GM12878 (cell line): ENCODE results near the gene CAPZB. TPM values are rescaled to one million over a fixed set of nuclear protein-coding genes. Genes with fewer than 3 reads are reported as not detected.

Experiments
- ATAC-seq: fragments of 200-7000 bp; cut with Tn5 transposase; 3 replicates; pipeline ENCODE4 v1.9.1; 2020; ENCODE audit warnings: mild to moderate bottlenecking, moderate library complexity
- BruUV-seq: library from RNA; stranded (reverse); fragments of 400-500 nt; replicated peaks from 2 replicates; lab custom pipeline; 2021; lab: Mats Ljungman, UMichigan
- CTCF ChIA-PET: fragments of 300-600 bp; sonication (Branson Sonifier 250); formaldehyde crosslinking; extraction: SDS; loops from one replicate; lab custom pipeline; 2021; ENCODE audit warnings: inconsistent platforms; lab: Yijun Ruan, JAX
- POLR2A ChIA-PET: fragments of 350-600 bp; formaldehyde crosslinking; extraction: SDS; loops from one replicate; lab custom pipeline; 2021; ENCODE audit warnings: inconsistent platforms; lab: Charles Lee
- RAD21 ChIA-PET: fragments of 300-600 bp; sonication (Branson Sonifier 250); formaldehyde crosslinking; loops from one replicate; lab custom pipeline; 2023; ENCODE audit warnings: antibody characterized with exemption; ENCODE audit not compliant: unreplicated experiment; lab: Charles Lee
- SMC1A ChIA-PET: fragments of 300-600 bp; sonication (Branson Sonifier 250); formaldehyde crosslinking; loops from one replicate; lab custom pipeline; 2023; ENCODE audit not compliant: unreplicated experiment, uncharacterized antibody; lab: Charles Lee
- DNase-seq: peaks from one replicate; pipeline ENCODE4 v3.0.0-alpha.2; 2011; ENCODE audit warnings: low read depth, low spot score
- FAIRE-seq: peaks from 3 replicates; lab custom pipeline; 2011; peaks lifted over from hg19 to GRCh38; lab: Jason Lieb, UNC
- H2AFZ ChIP-seq: 2 replicates; pipeline ENCODE4 v1.6.0; 2011; ENCODE audit warnings: low read depth, low read length, control low read depth; ENCODE audit not compliant: control insufficient read depth
- H3K27ac ChIP-seq: 2 replicates; pipeline ENCODE4 v1.5.1; 2011; ENCODE audit warnings: control low read depth; ENCODE audit not compliant: control insufficient read depth, insufficient read depth
- H3K27me3 ChIP-seq, 2 experiments: replicated peaks in 1 of 2; 2 replicates each; pipeline versions ENCODE4 v1.6.0 to v1.6.1; 2011; ENCODE audit warnings: low read length in 1 of 2; ENCODE audit not compliant: control insufficient read depth in 2 of 2, insufficient read depth in 2 of 2
- H3K36me3 ChIP-seq, 2 experiments: 2 replicates each; pipeline ENCODE4 v1.5.1; 2011; ENCODE audit warnings: low read length in 1 of 2; ENCODE audit not compliant: control insufficient read depth in 2 of 2, insufficient read depth in 2 of 2
- H3K4me1 ChIP-seq: 2 replicates; pipeline ENCODE4 v1.6.1; 2011; ENCODE audit warnings: mild to moderate bottlenecking, low read length, moderate library complexity, mixed read lengths; ENCODE audit not compliant: control insufficient read depth, insufficient read depth
- H3K4me2 ChIP-seq: 2 replicates; pipeline ENCODE4 v1.6.0; 2011; ENCODE audit warnings: control low read depth; ENCODE audit not compliant: control insufficient read depth, insufficient read depth
- H3K4me3 ChIP-seq: fragments of 200-600 bp; sonication (generic); 2 replicates; pipeline ENCODE4 v1.5.1; 2016
- H3K79me2 ChIP-seq: 2 replicates; pipeline ENCODE4 v1.6.0; 2011; ENCODE audit warnings: low read length; ENCODE audit not compliant: control insufficient read depth, insufficient read depth
- H3K9ac ChIP-seq: 2 replicates; pipeline ENCODE4 v1.8.0; 2011; ENCODE audit warnings: low read length, control low read depth, mixed read lengths; ENCODE audit not compliant: control insufficient read depth, insufficient read depth
- H3K9me3 ChIP-seq: replicated peaks from 3 replicates; pipeline ENCODE4 v1.5.1; 2011; ENCODE audit warnings: mild to moderate bottlenecking, low read length; ENCODE audit not compliant: control insufficient read depth, insufficient read depth
- H4K20me1 ChIP-seq: 2 replicates; pipeline ENCODE4 v1.6.0; 2011; ENCODE audit not compliant: control insufficient read depth, insufficient read depth
- ATF7 ChIP-seq: fragments of 450-650 bp; IDR thresholded peaks from 2 replicates; pipeline ENCODE4 v1.6.1; 2016; ENCODE audit warnings: low read depth, mild to moderate bottlenecking
- BCLAF1 ChIP-seq: fragments of 450-650 bp; IDR thresholded peaks from 2 replicates; pipeline ENCODE4 v1.6.1; 2017; ENCODE audit warnings: antibody characterized with exemption, mild to moderate bottlenecking, moderate library complexity
- CHD1 ChIP-seq: IDR thresholded peaks from 2 replicates; pipeline ENCODE4 v1.6.1; 2012; ENCODE audit warnings: low read depth, low read length, improper control_type of control experiment
- MEF2A ChIP-seq: IDR thresholded peaks from 2 replicates; pipeline ENCODE4 v1.6.1; 2011; ENCODE audit warnings: low read depth, mild to moderate bottlenecking, low read length, moderate library complexity; ENCODE audit not compliant: insufficient read depth
- POU2F2 ChIP-seq: IDR thresholded peaks from 3 replicates; pipeline ENCODE4 v1.6.1; 2011; ENCODE audit warnings: low read depth, mild to moderate bottlenecking, low read length, borderline replicate concordance
- ZNF384 ChIP-seq: IDR thresholded peaks from 2 replicates; pipeline ENCODE4 v1.6.1; 2012; ENCODE audit warnings: low read depth, mild to moderate bottlenecking, low read length, improper control_type of control experiment, borderline replicate concordance
- ZZZ3 ChIP-seq: IDR thresholded peaks from 2 replicates; pipeline ENCODE4 v1.6.1; 2011; ENCODE audit warnings: low read depth; ENCODE audit not compliant: control insufficient read depth, insufficient read length
- WGBS: methylation state at CpG from one replicate; pipeline ENCODE4 v1.1.6; 2016; ENCODE audit warnings: low lambda C conversion rate; ENCODE audit not compliant: insufficient replicate concordance, insufficient coverage; ENCODE audit errors: missing lambda C conversion rate; 5-methylcytosine and 5-hydroxymethylcytosine counted together
- in situ Hi-C: fragments of 300-500 bp; cut with MboI; formaldehyde crosslinking; loops from 9 replicates; pipeline ENCODE4 v1.14.3; 2018; ENCODE audit warnings: mixed read lengths
- intact Hi-C: fragments of 100-400 bp; cut with micrococcal nuclease; formaldehyde crosslinking; loops from one replicate; pipeline ENCODE4 v1.14.2; 2022; ENCODE audit not compliant: unreplicated experiment
- polyA plus RNA-seq, 11 experiments: library from polyadenylated mRNA; depleted of rRNA in 4 of 11; unstranded in 6 of 11; stranded (reverse) in 5 of 11; fragments of >200 nt; fragmentation: Nextera tagmentation in 4 of 11; fragmentation: Illumina TruSeq in 1 of 11; extraction: Ambion mirVana in 4 of 11; extraction: Trizol in 1 of 11; gene quantifications; 1 replicate in 1 of 11; 2 replicates in 10 of 11; pipeline versions ENCODE4 v1.2.1 to v1.2.3, GENCODE V29; 2011 to 2016; ENCODE audit warnings: inconsistent platforms in 2 of 11, missing spikeins in 2 of 11, low read depth in 1 of 11
- total RNA-seq, 4 experiments: library from RNA; depleted of rRNA in 3 of 4; stranded (reverse); fragments of >200 nt in 3 of 4; fragmentation: Illumina TruSeq in 1 of 4; extraction: Trizol in 1 of 4; gene quantifications; 2 replicates each; pipeline versions ENCODE4 v1.2.1 to v1.2.3, GENCODE V29; 2013 to 2021

CAPZB gene
- total and polyA plus RNA-seq, 10 of the 15 experiments (the other 5 are each of a cell fraction or from before 2014, with no cell fraction given) = 104 to 454 (median 213) TPM

GRCh38 chr1:19410393-19410792 lies 74.9 kb downstream of the CAPZB start:
- CTCF ChIA-PET = interaction anchor here (1.0 to 2.0 kb wide), 2 partner anchors 19 to 172 kb away, joined by 3 to 6 read pairs; no protein-coding TSS in a partner anchor

More at GRCh38 chr1:19410393-19410792, 74.9 kb downstream of the CAPZB start:
- no peak overlapping the region for H3K27ac ChIP-seq
- H3K27me3 ChIP-seq = no peaks in the 10 kb centered on the region
- H3K4me1 ChIP-seq = peaks cover 16% of the 10 kb centered on the region
- ChIA-PET POLR2A (interaction anchor here (0.8 kb wide), 1 partner anchor 59 kb away, joined by 3 read pairs; no protein-coding TSS in a partner anchor), RAD21 (no interaction called here), SMC1A (interaction anchor here (1.0 to 2.2 kb wide), 4 partner anchors 9 to 76 kb away, joined by 3 to 7 read pairs (median 4); no protein-coding TSS in a partner anchor)
- no peak for ATAC-seq
- H2AFZ ChIP-seq = no peak overlapping the region
- intact Hi-C loops = no loop called here
- peaks cover 42% of the 10 kb centered on the region for H3K79me2 ChIP-seq
- no peak overlapping the region for H3K9ac ChIP-seq
- no peak for DNase-seq
- H3K36me3 ChIP-seq = peaks cover 10 to 15% of the 10 kb centered on the region in 2 experiments; a peak in 3 of 4 replicates
- H3K4me2 ChIP-seq = no peak overlapping the region
- no peaks in the 10 kb centered on the region for H3K9me3 ChIP-seq
- 97% methylated on average over 5 of the region's 5 CpGs for WGBS
- in situ Hi-C loops = no loop called here
- no peak for FAIRE-seq
- peaks cover 14% of the 10 kb centered on the region for H4K20me1 ChIP-seq
- TF ChIP-seq BCLAF1 = no peak
- TF ChIP-seq POU2F2 = no peak
- TF ChIP-seq ZZZ3 = no peak
- no peak for TF ChIP-seq CHD1
- TF ChIP-seq ATF7 = no peak
- TF ChIP-seq MEF2A = no peak
- no peak for TF ChIP-seq ZNF384
- no TSS peak for BruUV-seq
- no peak overlapping the region for H3K4me3 ChIP-seq
